Skeletal muscle satellite cell (primary cell): ENCODE results near the gene CHAF1B.
A peak's percentile ranks its signal among the peaks of the same experiment; 100 is the strongest.

Source experiments
- H3K27me3 ChIP-seq: 2 replicates; pipeline ENCODE4 v1.7.0; 2013; ENCODE audit warnings: low read length; ENCODE audit not compliant: control insufficient read depth, insufficient read depth
- H3K36me3 ChIP-seq: 2 replicates; pipeline ENCODE4 v1.7.0; 2013; ENCODE audit warnings: mild to moderate bottlenecking, control low read depth, low read length; ENCODE audit not compliant: insufficient read depth
- H3K4me1 ChIP-seq: 2 replicates; pipeline ENCODE4 v1.7.0; 2013; ENCODE audit warnings: low read length; ENCODE audit not compliant: control insufficient read depth, insufficient read depth
- H3K4me2 ChIP-seq: 2 replicates; pipeline ENCODE4 v1.7.0; 2013; ENCODE audit warnings: mild to moderate bottlenecking, low read length
- H3K4me3 ChIP-seq: 2 replicates; pipeline ENCODE4 v1.7.0; 2013; ENCODE audit warnings: low read length
- H3K9ac ChIP-seq: 2 replicates; pipeline ENCODE4 v1.7.0; 2013; ENCODE audit warnings: mild to moderate bottlenecking, low read depth, low read length, moderate library complexity
- H3K9me3 ChIP-seq: replicated peaks from 2 replicates; pipeline ENCODE4 v1.7.0; 2013; ENCODE audit warnings: mild to moderate bottlenecking, control low read depth, low read length

Gene CHAF1B

GRCh38 chr21:36430841-36431240 lies 45.6 kb downstream of the CHAF1B start:
- Histone ChIP-seq H3K27me3 (no peaks in the 10 kb centered on the region), H3K36me3 (no peaks in the 10 kb centered on the region), H3K9me3 (no peaks in the 10 kb centered on the region), H3K9ac (peak overlapping the region; percentile 69), H3K4me3 (peak overlapping the region; percentile 64), H3K4me1 (peaks cover 28% of the 10 kb centered on the region), H3K4me2 (peak overlapping the region; percentile 94)

GRCh38 chr21:36431252-36431651 lies 46.1 kb downstream of the CHAF1B start:
- Histone ChIP-seq H3K9me3 (no peaks in the 10 kb centered on the region), H3K27me3 (no peaks in the 10 kb centered on the region), H3K9ac (peak overlapping the region; percentile 69), H3K4me3 (peak overlapping the region; percentile 64), H3K4me2 (peak overlapping the region; percentile 94), H3K4me1 (peaks cover 28% of the 10 kb centered on the region), H3K36me3 (no peaks in the 10 kb centered on the region)

GRCh38 chr21:36433059-36433709 lies 48.0 kb downstream of the CHAF1B start:
- no peak overlapping the region for H3K4me3 ChIP-seq
- H3K4me1 ChIP-seq, result peaks cover 39% of the 10 kb centered on the region
- H3K36me3 ChIP-seq, result no peaks in the 10 kb centered on the region
- no peak overlapping the region for H3K4me2 ChIP-seq
- no peak overlapping the region for H3K9ac ChIP-seq
- no peaks in the 10 kb centered on the region for H3K27me3 ChIP-seq
- no peaks in the 10 kb centered on the region for H3K9me3 ChIP-seq

GRCh38 chr21:36434144-36434543 lies 49.0 kb downstream of the CHAF1B start:
- no peak overlapping the region for H3K4me2 ChIP-seq
- no peaks in the 10 kb centered on the region for H3K36me3 ChIP-seq
- H3K9me3 ChIP-seq, result no peaks in the 10 kb centered on the region
- H3K27me3 ChIP-seq, result no peaks in the 10 kb centered on the region
- H3K4me3 ChIP-seq, result no peak overlapping the region
- no peak overlapping the region for H3K9ac ChIP-seq
- peaks cover 34% of the 10 kb centered on the region for H3K4me1 ChIP-seq

GRCh38 chr21:36436829-36437744 lies 51.9 kb downstream of the CHAF1B start:
- Histone ChIP-seq H3K9me3 (no peaks in the 10 kb centered on the region), H3K36me3 (no peaks in the 10 kb centered on the region), H3K27me3 (no peaks in the 10 kb centered on the region), H3K4me2 (no peak overlapping the region), H3K9ac (no peak overlapping the region), H3K4me3 (no peak overlapping the region), H3K4me1 (peaks cover 12% of the 10 kb centered on the region)

GRCh38 chr21:36437745-36438128 lies 52.5 kb downstream of the CHAF1B start:
- no peaks in the 10 kb centered on the region for H3K27me3 ChIP-seq
- no peak overlapping the region for H3K9ac ChIP-seq
- H3K9me3 ChIP-seq, result no peaks in the 10 kb centered on the region
- no peak overlapping the region for H3K4me3 ChIP-seq
- H3K36me3 ChIP-seq, result no peaks in the 10 kb centered on the region
- H3K4me2 ChIP-seq, result peak overlapping the region; percentile 3
- peaks cover 12% of the 10 kb centered on the region for H3K4me1 ChIP-seq

- Histone ChIP-seq H3K9ac (no peak overlapping the region), H3K36me3 (peaks cover under 1% of the 10 kb centered on the region), H3K4me3 (no peak overlapping the region), H3K4me2 (no peak overlapping the region), H3K9me3 (no peaks in the 10 kb centered on the region), H3K4me1 (peaks cover 12% of the 10 kb centered on the region), H3K27me3 (no peaks in the 10 kb centered on the region)
These were observed 56.5 kb downstream of the CHAF1B start for GRCh38 chr21:36441715-36442114.

- no peak overlapping the region for H3K4me3 ChIP-seq
- peaks cover 4% of the 10 kb centered on the region for H3K4me1 ChIP-seq
- no peak overlapping the region for H3K9ac ChIP-seq
- H3K9me3 ChIP-seq, result no peaks in the 10 kb centered on the region
- peaks cover 3% of the 10 kb centered on the region for H3K36me3 ChIP-seq
- no peak overlapping the region for H3K4me2 ChIP-seq
- no peaks in the 10 kb centered on the region for H3K27me3 ChIP-seq
These were observed 61.1 kb downstream of the CHAF1B start for GRCh38 chr21:36446301-36446700.

GRCh38 chr21:36450511-36450910 lies 65.3 kb downstream of the CHAF1B start:
- H3K9me3 ChIP-seq, result no peaks in the 10 kb centered on the region

GRCh38 chr21:36451506-36451905 lies 66.3 kb downstream of the CHAF1B start:
- Histone ChIP-seq H3K36me3 (peaks cover 3% of the 10 kb centered on the region), H3K9ac (no peak overlapping the region), H3K4me3 (no peak overlapping the region), H3K9me3 (no peaks in the 10 kb centered on the region), H3K27me3 (no peaks in the 10 kb centered on the region), H3K4me1 (peaks cover 11% of the 10 kb centered on the region), H3K4me2 (no peak overlapping the region)

More at GRCh38 chr21:36450511-36450910, 65.3 kb downstream of the CHAF1B start:
- peaks cover 3% of the 10 kb centered on the region for H3K36me3 ChIP-seq
- H3K4me3 ChIP-seq, result no peak overlapping the region
- no peak overlapping the region for H3K9ac ChIP-seq
- H3K4me2 ChIP-seq, result no peak overlapping the region
- peaks cover 8% of the 10 kb centered on the region for H3K4me1 ChIP-seq
- no peaks in the 10 kb centered on the region for H3K27me3 ChIP-seq

- Histone ChIP-seq H3K4me2 (no peak overlapping the region), H3K9me3 (no peaks in the 10 kb centered on the region), H3K36me3 (no peaks in the 10 kb centered on the region), H3K4me3 (no peak overlapping the region), H3K27me3 (no peaks in the 10 kb centered on the region), H3K9ac (no peak overlapping the region), H3K4me1 (peaks cover 19% of the 10 kb centered on the region)
These were observed 67.2 kb downstream of the CHAF1B start for GRCh38 chr21:36452281-36452825.
